ENCODE measurements around the gene PRELP. TPM values are rescaled to one million over a fixed set of nuclear protein-coding genes. Genes with fewer than 3 reads are reported as not detected.

Gene PRELP
- total and polyA plus RNA-seq, 9 donors = 40.9 to 185 (median 97.8) TPM

DNA sequence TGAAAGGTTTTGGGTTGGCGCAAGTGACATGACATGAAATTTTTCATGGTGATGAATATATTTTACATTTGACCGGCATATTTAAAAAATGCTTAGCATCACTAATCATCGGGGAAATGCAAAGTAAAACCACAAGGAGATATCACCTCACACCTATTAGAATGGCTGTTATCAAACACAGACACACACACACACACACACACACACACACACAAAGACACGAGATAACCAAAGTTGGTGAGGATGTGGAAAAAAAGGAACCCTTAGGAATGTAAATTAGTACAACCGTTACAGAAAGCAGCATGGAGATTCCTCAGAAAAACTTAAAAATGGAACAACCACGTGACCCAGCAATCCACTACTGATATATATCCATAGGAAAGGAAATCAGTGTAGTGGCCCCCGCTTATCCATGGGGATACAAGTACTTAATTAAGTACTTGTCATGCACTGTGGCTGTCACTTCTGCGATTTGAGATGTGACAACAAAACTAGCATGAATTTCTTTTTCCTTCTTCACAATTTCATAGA, 15.9 kb upstream of the PRELP start:
- H3K27me3 ChIP-seq = no peaks in the 10 kb centered on the region
- intact Hi-C loops (cut with DNase I) = no loop called here
- WGBS, 3 donors = 59 to 70% (median 65%) methylated on average over 8 of the region's 8 CpGs

DNA sequence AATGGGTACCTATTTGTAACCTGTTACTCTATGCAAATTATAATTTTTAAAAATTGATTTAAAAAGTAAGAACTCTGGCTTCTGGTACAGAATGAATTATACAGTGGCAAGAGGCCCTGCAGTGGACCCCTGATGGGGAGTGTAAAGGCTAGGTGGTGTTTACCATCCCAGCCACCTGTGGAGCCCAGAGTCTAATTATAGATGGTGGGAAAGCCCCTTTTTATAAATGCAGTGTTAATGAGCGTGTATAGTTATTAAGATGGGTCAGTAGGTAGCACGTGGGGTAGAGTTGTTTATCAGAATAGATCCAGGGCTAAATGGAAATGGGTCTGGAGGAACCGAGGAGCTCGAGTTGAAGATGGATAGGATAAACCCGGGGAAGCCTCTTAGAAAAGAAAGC, 13.9 kb upstream of the PRELP start:
- Histone ChIP-seq H3K27ac (no peak overlapping the region), H3K27me3 (no peaks in the 10 kb centered on the region), H3K9me3 (no peaks in the 10 kb centered on the region)

More for the DNA sequence above, 15.9 kb upstream of the PRELP start:
- Histone ChIP-seq H3K9me3 (no peaks in the 10 kb centered on the region), H3K4me3 (no peak overlapping the region), H3K27ac (no peak overlapping the region), H3K36me3 (no peaks in the 10 kb centered on the region), H3K4me1 (ENCODE audit: insufficient read depth) (peaks cover 12% of the 10 kb centered on the region)
- DNase-seq = peak in 1 of 5 donors; percentile 2
- no peak for TF ChIP-seq EP300 (IDR thresholded peaks at IDR 0.05)
- TF ChIP-seq, protein P1, sequence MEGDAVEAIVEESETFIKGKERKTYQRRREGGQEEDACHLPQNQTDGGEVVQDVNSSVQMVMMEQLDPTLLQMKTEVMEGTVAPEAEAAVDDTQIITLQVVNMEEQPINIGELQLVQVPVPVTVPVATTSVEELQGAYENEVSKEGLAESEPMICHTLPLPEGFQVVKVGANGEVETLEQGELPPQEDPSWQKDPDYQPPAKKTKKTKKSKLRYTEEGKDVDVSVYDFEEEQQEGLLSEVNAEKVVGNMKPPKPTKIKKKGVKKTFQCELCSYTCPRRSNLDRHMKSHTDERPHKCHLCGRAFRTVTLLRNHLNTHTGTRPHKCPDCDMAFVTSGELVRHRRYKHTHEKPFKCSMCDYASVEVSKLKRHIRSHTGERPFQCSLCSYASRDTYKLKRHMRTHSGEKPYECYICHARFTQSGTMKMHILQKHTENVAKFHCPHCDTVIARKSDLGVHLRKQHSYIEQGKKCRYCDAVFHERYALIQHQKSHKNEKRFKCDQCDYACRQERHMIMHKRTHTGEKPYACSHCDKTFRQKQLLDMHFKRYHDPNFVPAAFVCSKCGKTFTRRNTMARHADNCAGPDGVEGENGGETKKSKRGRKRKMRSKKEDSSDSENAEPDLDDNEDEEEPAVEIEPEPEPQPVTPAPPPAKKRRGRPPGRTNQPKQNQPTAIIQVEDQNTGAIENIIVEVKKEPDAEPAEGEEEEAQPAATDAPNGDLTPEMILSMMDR (IDR thresholded peaks at IDR 0.05) = no peak
- no peak for TF ChIP-seq POLR2A (IDR thresholded peaks at IDR 0.05)

DNA sequence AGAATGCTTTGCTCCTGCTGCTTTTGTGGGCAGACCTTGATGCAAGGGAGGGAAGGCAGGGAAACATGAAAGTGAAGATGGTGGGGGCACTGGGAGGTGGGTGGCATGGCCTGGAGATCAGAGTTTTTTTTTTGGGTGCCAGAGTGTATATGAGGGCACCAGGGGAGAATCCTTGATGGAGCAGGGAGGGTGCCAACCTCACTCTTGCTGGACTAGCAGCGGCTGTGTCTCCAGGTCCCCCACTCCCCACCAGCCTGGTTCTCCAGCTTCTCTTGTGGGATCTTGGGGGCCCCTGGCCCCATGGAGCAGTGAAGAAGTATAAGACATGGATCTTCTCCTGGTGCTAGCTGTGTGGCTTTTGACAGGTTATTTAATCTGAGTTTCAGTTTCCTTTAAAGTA, 13.5 kb upstream of the PRELP start:
- intact Hi-C loops (cut with DNase I) = no loop called here
- Histone ChIP-seq H3K9me3 (no peaks in the 10 kb centered on the region), H3K4me3 (no peak overlapping the region), H3K27ac (no peak overlapping the region), H3K4me1 (ENCODE audit: insufficient read depth) (peaks cover 33% of the 10 kb centered on the region), H3K36me3 (no peaks in the 10 kb centered on the region), H3K27me3 (no peaks in the 10 kb centered on the region)
- DNase-seq = peak in 1 of 5 donors; percentile 15
- TF ChIP-seq POLR2A (IDR thresholded peaks at IDR 0.05) (no peak), EP300 (IDR thresholded peaks at IDR 0.05) (no peak)
- TF ChIP-seq, protein P1 (IDR thresholded peaks at IDR 0.05) = no peak
- 96 to 100% (median 100%) methylated on average over 1 of the region's 1 CpG for WGBS, 3 donors

More for the DNA sequence above, 13.9 kb upstream of the PRELP start:
- Histone ChIP-seq H3K4me1 (ENCODE audit: insufficient read depth) (peaks cover 30% of the 10 kb centered on the region), H3K36me3 (no peaks in the 10 kb centered on the region), H3K4me3 (no peak overlapping the region)
- peak in 1 of 5 donors; percentile 3 for DNase-seq
- 65 to 79% (median 76%) methylated on average over 5 of the region's 5 CpGs for WGBS, 3 donors
- no peak for TF ChIP-seq POLR2A (IDR thresholded peaks at IDR 0.05)
- TF ChIP-seq, protein P1 (IDR thresholded peaks at IDR 0.05) = no peak
- no peak for TF ChIP-seq EP300 (IDR thresholded peaks at IDR 0.05)
- intact Hi-C loops (cut with DNase I) = no loop called here

DNA sequence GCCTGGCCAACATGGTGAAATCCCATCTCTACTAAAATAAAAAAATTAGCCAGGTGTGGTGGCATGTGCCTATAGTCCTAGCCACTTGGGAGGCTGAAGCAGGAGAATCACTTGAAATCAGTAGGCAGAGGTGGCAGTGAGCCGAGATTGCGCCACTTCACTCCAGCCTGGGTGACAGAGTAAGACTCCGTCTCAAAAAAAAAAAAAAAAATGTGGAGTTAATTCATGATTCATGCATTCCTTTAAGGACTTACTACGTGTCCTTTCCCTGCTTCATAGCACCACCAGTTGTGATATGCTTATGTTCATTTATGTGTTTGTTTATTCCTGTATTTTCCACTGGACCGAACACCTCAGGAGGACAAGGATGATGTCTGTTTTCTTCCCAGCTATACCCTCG, 12.7 kb upstream of the PRELP start:
- intact Hi-C loops (cut with DNase I) = no loop called here
- DNase-seq = no peak
- TF ChIP-seq POLR2A (IDR thresholded peaks at IDR 0.05) = no peak
- TF ChIP-seq EP300 (IDR thresholded peaks at IDR 0.05) = no peak
- TF ChIP-seq, protein P1 (IDR thresholded peaks at IDR 0.05) = no peak
- Histone ChIP-seq H3K27me3 (no peaks in the 10 kb centered on the region), H3K4me3 (no peak overlapping the region), H3K9me3 (no peaks in the 10 kb centered on the region), H3K27ac (peak overlapping the region in 1 of 2 donors; percentile 88), H3K4me1 (ENCODE audit: insufficient read depth) (peaks cover 36% of the 10 kb centered on the region), H3K36me3 (no peaks in the 10 kb centered on the region)
- 67 to 83% (median 75%) methylated on average over 6 of the region's 6 CpGs for WGBS, 3 donors
